Frontal cortex (tissue), 4 donors: Measurements from ENCODE around the gene SIL1. TPM values are rescaled to one million over a fixed set of nuclear protein-coding genes. Genes with fewer than 3 reads are reported as not detected.

ENCODE experiments used
- DNase-seq, 2 donors: peaks; one replicate each; pipeline ENCODE4 v3.0.0; 2012; ENCODE audit warnings: low spot score in 2 of 2
- FAIRE-seq: peaks from 2 replicates; lab custom pipeline; 2012; peaks lifted over from hg19 to GRCh38; lab: Jason Lieb, UNC
- total RNA-seq: library from RNA; depleted of rRNA; stranded (reverse); fragments of >200 nt; gene quantifications from one replicate; pipeline ENCODE4 v1.2.3, GENCODE V29; 2014
- donor health status: control.
- donor health status: control.
- donor health status: control.

The SIL1 gene
- total RNA-seq, 1 donor from 2014 or later = 9.4 TPM

DNA sequence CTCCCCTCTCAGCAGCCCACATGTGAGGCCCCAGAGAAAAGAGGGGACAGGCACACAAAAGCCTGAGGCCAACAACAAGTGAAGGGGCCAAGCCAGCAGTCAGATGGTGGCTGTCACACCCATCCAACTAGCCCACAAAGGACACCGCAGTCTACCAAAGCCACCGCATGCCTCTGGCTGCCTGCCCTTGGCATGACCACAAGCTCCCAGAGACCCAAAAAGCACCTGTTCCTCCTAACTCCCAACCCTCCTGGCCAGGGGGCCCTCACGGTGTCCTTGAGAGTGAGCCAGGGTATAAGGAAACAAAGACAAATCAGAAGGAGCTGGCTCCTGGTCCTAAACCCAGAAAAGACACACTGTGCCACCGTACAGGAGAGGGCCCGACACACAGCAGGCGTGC is 245.2 kb downstream of the SIL1 start:
- no peak for FAIRE-seq
- no peak for DNase-seq

DNA sequence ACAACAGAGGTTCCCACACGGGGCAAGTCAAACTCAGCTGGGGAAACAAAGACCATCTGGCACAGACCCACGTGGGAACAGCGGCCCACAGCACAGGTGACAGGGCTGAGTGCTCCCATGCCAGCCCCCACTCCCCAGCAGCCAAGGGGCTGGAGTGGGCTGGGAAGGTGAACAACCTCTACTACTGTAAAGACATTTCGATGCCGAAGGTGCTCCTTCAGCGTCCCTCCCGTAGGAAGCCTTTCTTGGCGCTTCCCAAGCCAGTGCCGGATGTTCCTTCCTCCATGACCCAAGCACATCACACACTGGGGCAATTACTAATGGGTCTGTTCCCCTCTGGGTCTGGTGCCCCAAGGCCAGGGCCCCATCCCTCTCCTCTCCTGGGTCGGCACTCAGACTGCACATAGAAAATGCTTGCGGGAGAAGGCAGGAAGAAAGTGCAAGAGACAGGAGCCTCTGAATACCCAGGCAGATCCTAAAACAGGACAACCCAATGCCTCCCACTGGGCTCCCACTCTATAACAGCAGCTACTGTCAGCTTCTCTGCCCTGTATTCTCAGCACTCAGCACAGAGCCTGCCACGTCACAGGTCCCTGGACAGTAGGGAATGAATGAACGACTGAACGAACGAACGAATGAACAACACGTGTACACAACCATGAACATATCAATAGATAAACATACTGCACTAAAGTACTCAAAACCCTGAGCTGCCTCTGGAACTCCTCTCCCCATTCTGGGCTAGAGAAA is 246.0 kb downstream of the SIL1 start:
- FAIRE-seq = no peak

GRCh38 chr5:138951091-138951985 is 246.8 kb downstream of the SIL1 start:
- no peak for FAIRE-seq
- no peak for DNase-seq

More for the DNA sequence above, 246.0 kb downstream of the SIL1 start:
- no peak for DNase-seq

- FAIRE-seq = no peak
- DNase-seq = peak in 1 of 2 donors; percentile 57
Measured at GRCh38 chr5:138950421-138951031, 247.6 kb downstream of the SIL1 start.

DNA sequence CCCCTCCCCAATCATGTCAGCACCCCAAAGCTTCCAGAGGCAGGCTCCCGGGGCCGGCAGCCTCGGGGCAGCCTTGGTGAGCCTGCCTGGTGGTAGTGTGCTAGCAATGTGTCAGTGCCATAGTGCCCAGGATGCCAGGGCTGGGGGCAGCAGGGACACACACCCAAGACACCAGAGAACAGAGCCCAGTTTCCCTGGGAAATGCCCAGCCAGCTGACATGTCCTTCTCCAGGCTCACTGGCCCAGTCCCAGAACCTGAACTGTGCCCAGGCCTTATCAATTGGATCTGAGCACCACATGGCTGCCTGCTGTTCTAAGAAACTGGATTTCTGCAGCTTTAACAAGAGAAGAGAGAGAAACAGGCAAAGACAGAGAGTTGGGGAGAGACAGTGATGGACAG is 248.2 kb downstream of the SIL1 start:
- FAIRE-seq (no peak), DNase-seq (no peak)

DNA sequence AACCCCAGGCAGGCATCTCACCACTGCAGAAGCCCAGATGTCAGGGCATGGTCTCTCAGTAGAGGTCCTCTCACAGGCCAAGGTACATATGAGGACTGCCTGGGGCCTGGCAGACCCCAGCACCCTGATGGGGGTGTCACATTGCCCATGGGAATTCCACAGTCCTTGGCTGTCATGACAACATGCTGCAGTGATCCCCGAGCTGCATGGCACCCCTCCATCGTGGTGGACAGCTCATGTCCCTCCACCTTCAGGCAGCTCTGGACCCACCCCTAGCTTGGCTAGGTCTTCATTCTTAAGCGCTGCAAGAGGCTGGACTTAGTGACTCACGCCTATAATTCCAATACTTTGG is 249.0 kb downstream of the SIL1 start:
- no peak for FAIRE-seq
- no peak for DNase-seq

DNA sequence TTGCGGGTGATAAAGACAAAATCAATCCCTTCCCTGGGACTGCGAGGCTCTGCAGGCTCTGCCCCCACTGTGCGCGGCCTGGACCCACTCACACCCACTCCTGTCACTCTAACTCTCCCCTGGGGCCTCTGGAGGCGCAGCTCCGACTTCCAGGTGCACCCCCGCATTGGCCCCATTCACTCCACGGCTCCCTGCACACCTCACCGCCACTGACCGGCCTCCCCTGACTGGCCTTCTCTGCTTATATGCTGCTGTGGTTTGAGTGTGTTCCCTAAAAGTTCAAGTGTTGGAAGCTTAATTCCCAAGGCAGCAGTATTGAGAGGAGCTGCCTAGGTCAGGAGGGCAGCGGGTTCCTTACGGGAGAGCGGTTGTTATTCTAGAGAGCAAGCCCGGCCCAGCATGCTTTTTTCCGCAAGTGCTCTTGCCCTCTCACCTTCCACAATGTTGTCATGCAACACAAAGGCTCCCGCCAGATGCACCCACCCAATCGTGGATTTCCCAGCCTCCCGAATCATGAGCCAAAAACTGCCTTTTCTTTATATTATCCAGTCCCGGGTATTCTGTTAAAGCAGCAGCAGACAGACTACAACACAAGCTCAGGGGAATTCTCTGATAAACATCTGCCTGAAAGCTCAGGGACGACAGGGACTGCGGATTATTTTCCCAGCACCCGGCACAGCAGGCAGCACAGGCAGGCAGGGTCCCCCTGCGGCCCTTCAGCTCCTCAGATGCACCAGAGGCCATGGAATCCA is 249.5 kb downstream of the SIL1 start:
- FAIRE-seq (no peak), DNase-seq (no peak)

GRCh38 chr5:138947780-138948179 is 250.4 kb downstream of the SIL1 start:
- no peak for FAIRE-seq
- no peak for DNase-seq

DNA sequence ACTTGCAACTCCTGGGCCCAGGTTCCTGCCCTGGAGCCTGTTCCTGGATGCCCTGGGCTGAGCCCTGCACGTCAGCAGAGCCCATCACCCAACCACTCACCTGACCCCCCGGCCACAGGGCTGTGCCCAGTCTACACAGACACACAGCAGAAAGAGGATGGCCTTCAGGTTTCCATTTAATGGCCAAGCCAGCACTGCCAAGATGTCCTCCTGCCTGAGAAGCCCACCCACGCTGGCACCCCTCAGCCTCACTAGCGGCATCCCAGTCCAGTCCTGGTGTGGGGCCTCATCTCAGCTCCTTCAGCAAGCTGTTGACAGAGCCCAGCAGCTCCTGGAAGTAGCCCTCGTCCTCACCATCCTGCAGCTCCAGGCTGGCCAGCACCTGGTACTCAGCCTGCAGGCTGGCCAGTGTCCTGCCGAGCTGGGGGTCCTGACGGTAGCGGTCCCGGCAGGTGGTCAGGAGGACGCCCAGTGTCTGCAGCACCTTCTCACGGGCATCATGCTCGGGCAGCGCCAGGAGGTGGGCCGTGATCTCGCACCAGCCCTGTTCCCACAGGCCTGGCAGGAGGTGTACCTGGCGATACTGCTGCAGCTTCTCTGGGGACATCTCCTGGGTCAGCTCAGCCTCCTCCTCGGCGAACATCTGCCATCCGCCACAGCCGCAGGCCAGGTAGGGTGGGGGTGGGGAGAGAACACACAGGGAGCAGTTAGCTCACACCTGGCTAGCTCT is 251.2 kb downstream of the SIL1 start:
- DNase-seq (no peak), FAIRE-seq (no peak)

- FAIRE-seq (no peak), DNase-seq (peak; percentile 62 to 83)
Measured at GRCh38 chr5:138946241-138946623, 251.9 kb downstream of the SIL1 start.

- FAIRE-seq = no peak
Measured at GRCh38 chr5:138945421-138946240, 252.5 kb downstream of the SIL1 start.

DNA sequence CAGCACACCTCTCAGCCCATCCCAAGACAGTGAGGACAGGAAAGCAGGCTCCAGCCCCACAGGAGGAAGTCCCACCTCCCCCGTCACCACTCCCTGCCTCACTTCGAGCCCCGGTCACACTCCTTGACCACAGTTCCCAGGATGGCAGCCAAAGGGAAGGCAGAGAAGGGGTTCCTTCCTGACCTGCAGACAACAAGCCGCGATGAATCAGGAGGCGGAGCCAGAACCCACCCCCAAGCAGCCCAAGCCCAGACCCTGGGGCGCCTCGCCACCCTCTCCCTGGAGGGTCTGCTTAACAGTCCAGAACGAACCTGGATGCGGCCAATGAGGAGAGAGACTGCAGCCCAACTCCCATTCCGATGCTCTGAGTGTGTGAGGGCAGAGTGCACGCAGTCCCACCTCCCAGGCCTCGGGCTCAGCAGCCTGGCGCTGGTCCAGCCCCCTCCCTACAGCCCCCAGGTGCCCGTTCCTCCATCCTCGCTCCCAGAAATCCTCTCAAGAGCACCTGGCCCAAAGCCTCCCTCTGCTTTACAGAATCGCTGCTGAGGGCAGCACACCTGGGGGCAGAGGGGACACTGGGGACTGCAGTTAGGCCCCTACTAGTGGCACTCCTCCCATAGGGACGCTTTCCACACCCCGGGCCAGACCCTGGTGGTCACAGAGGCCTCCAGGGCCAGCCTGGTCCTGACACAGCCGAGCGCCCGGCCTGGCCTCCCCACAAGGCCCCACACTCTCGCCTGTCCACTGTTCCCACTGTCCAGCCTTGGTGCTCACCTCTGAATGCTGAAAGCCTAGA is 253.4 kb downstream of the SIL1 start:
- DNase-seq (no peak), FAIRE-seq (no peak)

More at GRCh38 chr5:138945421-138946240, 252.5 kb downstream of the SIL1 start:
- no peak for DNase-seq

DNA sequence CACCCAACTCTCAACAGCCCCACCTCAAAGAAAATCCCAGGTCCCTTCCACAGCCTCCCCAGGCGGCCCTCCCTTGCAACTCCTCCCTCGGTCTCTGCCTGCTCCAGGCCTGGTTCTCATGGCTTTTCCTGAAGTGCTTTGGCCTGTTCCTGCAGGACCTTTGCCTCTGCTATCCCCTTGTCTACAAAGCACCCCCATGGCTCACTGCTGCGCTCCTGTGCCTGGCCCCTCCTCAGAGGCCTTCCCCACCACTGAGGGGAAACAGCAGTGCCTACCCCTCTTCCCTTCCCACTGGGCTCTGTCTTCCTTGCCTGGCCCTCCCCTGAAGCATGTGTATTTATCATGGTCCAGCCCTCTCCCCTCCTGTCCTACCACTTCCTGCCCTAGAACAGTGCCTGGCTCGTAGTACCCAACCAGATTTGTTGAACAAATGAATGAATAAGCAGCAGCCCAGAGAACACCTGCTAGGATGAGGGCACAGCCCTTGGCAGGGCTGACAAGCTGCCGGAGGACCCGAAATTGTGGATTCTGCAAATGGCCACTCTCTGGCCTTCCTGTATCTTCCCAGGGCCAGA is 254.5 kb downstream of the SIL1 start:
- no peak for DNase-seq
- FAIRE-seq = no peak

DNA sequence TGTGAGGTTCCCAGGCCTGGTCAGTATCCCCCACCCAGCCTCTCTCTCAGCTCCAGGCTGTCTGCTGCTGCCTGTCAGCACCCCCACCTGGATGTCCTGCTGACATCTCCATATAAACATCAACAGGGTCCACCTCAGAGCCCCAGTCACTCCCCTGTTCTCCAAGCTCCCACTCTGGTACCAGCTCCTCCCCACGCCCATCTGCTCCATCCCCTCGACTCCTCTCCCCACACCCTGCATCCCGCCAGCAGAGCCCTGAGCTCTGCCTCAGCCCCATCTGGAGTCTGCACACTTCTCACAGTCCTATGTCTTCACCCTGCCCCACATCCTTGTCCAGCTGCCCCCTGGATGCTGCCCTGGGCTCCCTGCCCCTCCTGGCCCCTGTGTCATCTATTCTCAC is 255.3 kb downstream of the SIL1 start:
- DNase-seq (no peak), FAIRE-seq (no peak)

GRCh38 chr5:138942066-138942465 is 256.1 kb downstream of the SIL1 start:
- DNase-seq (no peak), FAIRE-seq (no peak)

DNA sequence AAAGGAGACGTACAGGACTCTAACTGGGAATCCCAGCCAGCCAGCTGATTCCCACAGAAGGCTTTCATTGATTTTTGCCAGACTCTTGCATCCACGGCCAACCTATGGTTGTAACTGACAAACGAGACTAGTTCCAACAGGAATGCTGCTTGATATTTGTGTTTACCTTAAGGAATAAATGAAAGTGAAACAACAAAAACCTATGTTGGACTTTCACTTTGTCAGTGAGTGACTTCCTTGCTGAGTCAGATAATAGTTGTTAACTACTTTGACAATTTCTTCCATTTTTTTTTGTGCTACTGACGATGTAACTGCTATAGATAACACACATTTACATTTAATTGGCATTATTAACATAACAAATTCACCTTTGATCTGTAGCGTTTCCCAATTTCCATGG is 259.6 kb downstream of the SIL1 start:
- FAIRE-seq (no peak), DNase-seq (no peak)
